HPDE6-E6E7 (cell line): ENCODE results near the gene FRAS1.
A peak's percentile ranks its signal among the peaks of the same experiment; 100 is the strongest.
"Not testable (repeated sequence)": the region's sequence is repeated elsewhere in the genome, so short reads cannot be mapped to it uniquely, and the experiment has no call there.

Source experiments
- DNase-seq: peaks from one replicate; pipeline ENCODE4 v3.0.0; 2011; ENCODE audit warnings: missing footprints; ENCODE audit errors: extremely low spot score

FRAS1 gene

DNA sequence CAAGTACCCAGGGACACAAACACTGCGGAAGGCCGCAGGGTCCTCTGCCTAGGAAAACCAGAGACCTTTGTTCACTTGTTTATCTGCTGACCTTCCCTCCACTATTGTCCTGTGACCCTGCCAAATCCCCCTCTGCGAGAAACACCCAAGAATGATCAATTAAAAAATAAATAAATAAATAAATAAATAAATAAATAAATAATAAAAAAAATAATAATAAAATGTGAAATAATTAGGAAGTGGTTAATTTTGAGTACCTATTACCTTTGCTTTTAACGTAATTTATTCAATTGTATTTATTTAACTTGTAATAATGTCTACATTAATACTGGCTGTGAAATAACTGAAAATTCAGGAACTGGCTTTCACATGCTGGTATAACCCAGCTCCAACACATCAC, 491.8 kb downstream of the FRAS1 start:
- not testable (repeated sequence) for DNase-seq

DNA sequence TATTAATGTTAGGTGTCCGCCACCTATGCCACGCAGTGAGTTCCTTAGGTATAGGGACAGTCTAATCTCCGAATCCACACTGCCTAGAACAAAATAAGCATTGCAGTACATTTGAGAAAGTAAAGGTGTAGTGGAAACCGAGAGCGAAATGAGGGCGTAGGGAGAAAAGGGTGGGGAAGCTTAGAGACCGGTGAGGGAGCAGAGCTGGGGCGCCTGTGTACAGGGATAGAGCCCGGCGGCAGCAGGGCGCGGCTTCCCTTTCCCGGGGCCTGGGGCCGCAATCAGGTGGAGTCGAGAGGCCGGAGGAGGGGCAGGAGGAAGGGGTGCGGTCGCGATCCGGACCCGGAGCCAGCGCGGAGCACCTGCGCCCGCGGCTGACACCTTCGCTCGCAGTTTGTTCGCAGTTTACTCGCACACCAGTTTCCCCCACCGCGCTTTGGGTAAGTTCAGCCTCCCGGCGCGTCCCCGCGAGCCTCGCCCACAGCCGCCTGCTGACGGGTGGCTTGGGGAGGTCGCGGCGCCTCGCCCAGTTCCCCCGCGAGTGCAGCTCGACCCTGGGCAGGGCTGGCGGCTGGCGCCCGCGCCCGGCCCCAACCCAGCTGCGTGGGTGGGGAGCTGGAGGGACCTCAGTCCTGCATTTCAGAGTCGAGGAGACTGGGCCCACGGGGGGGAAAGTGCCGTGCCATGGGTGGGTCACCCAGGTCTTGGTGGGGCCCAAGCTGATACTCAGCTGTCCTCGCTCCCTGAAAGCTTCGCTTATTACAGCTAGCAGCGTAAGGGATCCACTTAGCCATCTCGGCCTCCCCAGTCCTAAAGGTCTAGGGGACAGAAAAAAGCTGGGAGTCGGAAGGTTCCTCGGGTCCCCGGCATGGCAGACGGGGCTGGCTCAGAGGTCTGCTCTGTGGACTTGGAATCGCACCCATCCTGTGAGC, 494.6 kb downstream of the FRAS1 start, which contains the start of gene ANXA3:
Gene ANXA3, plus strand, starts transcription at position 351 of the 932 bp plus-strand sequence. CDS start 2,704 bp downstream, outside the sequence.
- peak; percentile 60 for DNase-seq

DNA sequence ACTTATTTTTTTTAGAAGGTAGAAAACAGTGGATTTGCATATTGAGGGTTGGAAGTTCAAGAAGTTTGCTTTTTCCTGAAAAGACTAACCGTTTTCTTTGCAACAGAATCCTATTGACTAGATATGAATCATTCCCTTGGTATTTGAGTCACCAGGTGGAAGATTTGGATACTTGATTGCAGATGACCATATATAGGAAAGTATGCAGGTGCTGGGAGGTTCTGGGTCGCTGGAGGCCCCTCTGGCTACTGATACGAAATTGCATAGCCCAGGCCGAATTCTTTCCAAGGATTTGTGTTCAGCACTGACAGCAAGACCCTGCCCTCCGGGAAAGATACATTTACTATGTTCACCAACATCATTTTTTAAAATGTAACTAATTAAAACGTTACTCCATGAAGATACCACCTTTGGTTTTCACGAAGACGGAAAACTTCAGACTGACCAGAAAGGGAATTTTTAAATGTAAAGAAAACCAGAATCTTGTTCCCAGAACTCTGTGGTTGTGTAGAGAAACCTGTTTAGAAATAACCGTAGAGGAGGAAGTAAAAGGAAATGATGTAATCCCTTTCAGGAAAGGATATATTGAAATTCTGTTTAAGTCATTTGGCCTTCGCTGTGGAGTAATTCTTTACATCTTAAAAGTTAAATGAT, 495.4 kb downstream of the FRAS1 start:
- peak; percentile 80 for DNase-seq

DNA sequence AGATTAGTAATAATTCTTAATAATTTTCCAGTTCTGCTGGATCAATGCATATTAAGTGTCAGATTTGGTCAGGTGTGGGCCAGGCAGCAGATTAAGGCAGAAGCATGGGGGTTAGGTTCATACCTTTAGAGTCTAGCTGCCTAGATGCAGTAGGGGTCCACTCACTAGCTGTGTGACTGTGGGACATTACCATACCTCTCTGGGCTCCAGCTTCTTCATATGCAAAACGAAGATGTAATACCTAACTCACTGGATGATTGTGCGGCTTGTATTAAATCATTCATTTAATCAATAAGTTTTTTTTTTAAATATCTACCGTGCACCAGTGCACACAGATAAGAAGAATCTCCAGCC, 495.9 kb downstream of the FRAS1 start:
- no peak for DNase-seq

DNA sequence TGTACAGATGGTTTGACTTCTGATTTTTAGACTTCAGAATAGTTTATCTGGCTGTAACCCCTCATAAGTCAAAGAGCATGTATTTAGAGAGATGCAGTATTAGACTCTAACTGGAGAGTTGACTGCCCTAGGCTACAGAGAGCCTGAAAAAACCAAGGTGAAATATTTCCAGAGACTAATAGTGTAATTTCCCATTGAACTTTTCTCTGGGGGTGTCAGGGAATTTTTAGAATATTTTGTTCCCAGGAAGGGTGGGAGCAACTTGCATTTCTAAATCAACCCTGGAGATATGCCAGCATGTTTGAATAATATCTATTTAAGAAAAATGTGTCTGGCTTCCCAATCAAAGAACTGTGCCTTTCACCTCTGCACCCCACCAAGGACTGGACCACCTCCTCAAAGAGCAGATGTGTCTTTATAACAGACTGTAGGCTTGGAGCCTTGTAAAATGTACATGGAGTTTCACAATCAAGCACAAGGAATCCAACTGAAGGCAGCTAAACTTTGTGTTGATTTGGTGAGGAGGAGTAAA, 496.5 kb downstream of the FRAS1 start:
- no peak for DNase-seq

DNA sequence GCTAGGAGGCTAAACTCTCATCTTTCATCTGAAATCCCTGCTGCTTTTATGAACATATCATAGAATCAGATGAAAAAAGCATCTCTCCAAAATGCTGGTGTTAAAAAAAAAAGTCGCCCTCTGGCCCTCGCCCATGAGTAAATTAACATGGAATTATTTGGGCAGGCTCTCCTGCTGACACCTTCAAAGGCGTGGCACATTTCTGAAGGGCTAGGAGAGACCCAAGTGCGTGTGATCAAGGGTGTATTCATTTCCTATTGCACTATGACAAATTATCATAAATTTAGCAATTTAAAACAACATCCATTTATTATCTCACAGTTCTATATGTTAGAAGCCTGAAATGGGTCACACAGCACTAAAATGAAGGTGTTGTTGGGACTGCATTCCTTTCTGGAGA, 499.5 kb downstream of the FRAS1 start:
- DNase-seq = no peak

DNA sequence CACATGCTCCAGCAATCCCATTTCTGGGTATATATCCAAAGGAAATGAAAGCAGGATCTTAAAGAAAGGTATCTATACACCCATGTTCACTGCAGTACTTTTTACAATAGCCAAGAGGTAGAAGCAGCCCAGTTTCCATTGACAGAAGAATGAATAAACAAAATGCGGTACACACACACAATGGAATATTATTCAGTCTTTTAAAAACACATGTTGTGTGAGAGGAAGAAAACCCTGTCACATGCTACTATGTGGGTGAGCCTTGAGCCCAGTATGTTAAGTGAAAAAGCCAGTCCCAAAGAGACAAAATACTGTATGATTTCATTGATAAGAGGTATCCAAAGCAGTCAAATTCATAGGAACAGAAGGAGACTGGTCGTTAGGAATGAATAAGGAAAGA, 500.7 kb downstream of the FRAS1 start:
- DNase-seq = no peak

DNA sequence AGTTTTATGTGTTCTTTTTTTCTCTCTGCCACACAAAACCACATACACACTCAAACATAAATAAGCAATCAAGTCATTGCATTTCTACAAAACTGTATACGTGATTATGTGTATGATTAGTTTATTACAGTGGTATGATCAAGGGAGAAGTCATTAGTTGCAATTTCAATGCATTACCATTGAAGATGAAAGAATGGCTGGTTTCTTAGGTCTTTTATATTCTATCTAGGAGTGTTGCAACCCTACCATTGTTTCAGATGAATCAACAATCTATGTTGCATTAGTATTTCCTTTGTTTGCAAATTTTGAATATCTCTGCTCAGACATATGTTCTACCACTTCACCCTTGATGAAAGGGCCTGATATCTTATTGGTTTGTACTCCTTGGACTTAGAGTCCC, 501.3 kb downstream of the FRAS1 start:
- no peak for DNase-seq

DNA sequence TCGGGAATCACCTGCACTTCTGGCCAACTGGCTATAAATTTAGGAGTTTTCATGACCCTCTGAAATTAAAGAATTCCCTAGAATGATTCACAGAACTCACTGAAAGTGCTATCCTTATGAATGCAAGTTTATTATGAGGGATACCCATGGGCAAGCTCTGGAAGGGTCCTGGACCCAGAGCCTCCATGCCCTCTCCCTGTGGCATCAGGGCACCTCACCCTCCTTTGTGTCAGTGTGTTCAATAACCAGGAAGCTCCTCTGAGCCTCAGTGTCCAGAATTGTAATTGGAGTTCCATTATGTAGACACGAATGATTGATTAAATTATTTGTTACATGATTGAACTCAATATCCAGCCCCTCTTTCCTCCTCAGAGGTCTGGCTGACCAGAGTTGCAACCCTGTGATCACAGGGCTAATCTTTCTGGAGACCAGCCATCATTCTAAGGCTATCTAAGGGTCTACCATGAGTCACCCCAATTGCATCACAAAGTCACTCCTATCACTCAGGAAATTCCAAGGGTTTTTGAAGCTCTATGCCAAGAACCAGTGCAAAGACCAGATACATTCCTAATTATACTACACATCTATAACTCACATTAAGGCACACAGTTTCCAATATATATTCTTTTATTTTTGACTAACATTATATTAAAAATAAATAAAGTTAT, 503.3 kb downstream of the FRAS1 start:
- DNase-seq = no peak

DNA sequence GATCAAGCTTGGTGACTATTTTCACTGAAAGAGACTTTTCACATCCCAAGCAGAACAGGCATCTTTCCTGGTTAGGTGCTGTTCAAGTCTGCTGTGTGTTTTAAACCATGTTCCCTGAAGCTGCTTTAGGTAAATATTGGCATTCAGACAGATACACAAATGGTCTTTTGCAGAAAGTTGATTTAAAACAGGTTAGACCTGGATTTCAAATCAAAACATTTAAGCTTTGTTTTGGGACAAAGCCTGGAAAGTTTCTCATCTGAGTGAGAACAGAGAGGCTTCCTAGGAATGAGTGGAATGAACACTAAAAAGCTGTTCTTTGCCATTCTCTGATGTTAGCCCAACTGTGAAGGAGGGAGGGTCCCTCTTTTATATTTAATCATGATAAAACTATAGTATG, 504.6 kb downstream of the FRAS1 start:
- no peak for DNase-seq

DNA sequence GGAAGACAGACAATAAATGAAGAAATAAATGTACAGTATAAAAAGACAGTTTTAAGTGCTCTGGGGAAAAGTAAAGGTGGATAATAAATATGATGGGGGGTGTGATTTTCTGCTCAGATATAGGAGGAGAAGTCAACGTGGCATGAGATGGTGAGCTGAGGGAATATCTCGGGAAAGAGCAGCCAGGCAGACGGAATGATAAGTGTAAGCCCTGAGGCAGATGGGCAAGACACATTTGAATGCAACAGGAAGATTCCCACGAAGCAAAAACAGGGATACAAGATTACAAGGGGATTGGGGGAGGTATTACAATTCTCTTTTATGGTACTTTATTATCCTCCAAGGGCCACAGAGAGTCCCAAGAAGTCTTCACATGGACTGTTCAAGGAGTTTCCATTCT, 505.6 kb downstream of the FRAS1 start:
- DNase-seq = no peak

DNA sequence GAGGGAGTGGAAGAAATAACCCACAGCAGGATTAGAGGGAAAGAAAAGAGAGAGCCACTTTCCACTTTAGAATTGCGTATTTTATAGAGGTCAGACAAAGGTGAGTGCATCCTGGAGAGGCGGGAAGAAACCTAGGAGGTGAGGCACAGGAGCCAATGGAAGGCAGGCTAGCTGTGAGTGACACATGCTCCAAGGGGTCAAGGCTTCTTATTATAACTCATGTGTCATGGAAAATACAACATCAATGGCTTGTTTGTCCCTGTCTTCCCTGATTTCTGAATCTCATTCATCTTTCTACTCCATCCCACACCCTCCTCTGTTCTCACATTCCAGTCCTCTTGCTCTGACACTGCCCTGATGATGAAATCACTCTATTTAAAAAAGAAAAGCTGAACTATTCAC, 508.8 kb downstream of the FRAS1 start:
- DNase-seq = peak; percentile 54

DNA sequence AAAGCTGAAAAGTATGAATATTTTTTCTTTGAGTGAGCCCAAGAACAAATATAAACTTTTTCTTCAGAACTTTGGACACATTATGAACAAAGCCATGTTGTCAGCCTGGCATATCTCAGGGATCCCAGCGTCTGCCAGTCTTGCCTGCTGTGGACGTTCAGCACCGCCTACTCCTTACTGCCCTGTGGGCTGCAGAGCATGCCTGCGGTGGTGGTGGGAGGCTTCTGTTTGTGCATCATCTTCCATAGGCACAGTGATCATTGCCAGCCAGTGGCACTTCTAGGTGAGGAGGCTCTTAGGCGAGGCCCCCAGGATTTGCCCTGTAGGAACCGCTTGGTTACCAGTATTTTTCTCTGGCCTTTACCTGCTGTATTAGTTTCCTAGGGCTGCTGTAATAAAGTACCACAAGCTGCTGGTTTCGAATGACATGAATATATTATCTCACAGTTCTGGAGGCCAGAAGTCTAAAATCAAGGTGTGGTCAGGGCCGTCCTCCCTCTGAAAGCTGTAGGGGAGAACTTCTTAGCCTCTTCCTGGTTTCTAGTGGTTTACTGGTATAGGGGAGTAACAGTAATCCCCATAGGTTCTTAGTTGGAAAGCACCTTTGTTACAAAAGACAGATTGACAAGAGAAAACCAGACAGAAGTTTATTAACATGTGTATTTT, 509.8 kb downstream of the FRAS1 start:
- DNase-seq = no peak

DNA sequence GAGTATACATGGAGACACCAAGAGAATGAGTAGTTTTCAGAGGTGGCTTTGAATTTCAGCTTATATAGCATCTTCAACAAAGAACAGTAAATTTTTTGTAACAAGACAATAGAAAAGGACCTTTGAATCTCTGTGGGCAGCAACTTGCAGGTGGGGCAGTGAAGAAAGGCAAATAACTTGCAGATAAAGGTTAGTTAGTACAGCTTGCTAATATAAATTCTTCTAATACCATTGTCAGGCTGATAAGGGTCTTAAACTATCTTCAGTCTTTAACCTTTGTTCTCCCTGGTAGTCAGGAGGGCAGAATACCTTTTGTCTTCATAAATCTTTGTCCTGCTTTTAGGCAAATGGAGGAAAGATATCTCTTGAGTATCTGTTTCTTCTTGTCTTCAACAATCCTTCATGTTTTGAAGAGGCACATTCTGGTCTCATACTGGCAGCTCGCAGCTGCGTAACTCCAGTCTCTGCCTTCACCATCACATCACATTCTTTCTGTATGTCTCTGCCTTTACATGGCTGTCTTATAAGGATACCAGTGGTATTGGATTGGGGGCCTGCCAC, 510.5 kb downstream of the FRAS1 start:
- DNase-seq = no peak

DNA sequence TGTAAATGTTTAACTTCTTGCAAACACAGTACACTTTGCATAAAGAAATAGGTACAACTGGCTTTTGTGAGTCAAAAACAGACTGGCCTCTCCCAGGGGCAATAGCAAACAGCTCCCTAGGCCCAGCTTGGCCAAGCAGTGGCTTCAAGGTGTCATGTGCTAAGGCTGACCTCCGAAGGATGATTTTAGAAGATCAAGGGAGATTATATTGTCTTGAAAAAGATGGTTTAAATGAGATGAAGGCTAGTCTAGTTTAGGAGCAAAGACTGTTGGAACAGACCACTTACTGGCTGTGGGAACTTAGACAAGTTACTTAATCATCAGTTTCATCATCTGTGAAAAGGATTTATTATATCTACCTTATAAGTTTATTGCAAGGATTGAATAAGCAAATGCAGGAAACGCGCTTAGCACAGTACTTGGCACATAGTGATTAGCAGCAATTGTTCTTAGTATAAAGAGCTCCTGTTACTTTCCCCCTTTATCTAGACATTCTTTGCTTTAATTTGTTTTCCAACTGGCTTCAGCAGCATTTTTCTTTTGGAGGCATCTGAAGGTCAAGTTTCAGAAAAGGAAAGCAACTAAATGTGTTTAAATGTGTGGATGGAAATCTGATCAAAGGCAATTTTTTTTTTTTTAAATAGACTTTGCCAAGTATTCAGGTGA, 511.6 kb downstream of the FRAS1 start:
- no peak for DNase-seq

DNA sequence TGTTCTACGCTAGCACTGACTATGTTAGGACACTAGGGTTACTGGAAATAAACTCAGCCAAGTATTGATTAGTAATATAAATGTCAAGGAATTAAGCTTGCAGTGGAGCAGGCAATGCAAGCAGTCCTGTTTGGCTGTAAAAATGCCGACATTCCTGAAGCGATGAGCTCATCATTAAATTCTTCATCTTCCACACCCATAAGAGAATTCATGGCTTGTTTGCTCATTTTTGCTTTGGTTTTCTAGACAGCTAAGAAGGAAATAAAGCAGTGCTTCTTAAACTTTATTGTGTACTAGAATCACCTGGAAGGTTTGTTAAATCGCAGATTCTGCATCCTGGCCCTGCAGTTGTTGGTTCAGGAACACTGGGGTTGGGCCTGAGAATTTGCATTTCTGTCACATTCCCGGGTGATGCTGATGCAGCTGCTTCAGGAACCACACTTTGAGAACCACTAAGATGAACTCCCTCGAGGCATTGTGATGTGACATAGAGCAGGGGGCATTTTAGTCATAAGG, 512.2 kb downstream of the FRAS1 start:
- no peak for DNase-seq

DNA sequence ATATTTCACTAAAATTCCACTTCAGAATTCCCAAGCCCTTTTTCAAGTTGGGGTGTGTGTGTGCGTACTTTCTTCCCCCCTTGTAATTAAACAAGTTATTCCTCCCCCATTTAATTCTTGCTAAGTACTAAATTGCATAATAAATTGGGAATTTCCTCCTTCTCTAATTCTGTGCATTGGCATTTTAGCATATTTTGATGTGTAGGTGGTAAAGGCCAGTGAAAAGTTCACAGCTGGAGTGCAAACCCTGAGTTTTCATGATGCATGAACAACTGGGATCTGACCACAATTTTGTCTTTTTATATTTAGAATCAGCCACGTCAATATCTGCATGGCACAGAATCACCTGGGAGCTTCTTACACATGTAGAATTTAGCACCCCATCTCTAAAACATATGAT, 513.0 kb downstream of the FRAS1 start:
- no peak for DNase-seq

DNA sequence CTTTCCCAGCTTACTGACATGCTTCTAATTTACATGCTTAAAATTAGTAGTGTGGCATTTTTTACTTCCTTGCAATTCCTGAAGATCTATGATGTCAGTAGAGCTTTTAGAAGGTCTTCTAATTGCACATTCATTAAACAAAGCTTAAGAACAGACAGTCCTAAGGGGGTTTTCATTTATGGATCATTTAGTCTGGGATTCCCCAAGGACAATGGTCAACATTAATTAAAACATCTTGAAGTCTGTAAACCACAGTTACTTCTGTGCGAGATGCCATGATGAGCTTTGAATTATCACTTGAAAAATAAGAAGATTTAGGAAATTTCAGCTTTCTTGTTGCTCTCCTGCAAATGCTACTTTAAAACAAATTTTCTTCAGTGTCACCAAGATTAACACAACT, 514.7 kb downstream of the FRAS1 start:
- no peak for DNase-seq

DNA sequence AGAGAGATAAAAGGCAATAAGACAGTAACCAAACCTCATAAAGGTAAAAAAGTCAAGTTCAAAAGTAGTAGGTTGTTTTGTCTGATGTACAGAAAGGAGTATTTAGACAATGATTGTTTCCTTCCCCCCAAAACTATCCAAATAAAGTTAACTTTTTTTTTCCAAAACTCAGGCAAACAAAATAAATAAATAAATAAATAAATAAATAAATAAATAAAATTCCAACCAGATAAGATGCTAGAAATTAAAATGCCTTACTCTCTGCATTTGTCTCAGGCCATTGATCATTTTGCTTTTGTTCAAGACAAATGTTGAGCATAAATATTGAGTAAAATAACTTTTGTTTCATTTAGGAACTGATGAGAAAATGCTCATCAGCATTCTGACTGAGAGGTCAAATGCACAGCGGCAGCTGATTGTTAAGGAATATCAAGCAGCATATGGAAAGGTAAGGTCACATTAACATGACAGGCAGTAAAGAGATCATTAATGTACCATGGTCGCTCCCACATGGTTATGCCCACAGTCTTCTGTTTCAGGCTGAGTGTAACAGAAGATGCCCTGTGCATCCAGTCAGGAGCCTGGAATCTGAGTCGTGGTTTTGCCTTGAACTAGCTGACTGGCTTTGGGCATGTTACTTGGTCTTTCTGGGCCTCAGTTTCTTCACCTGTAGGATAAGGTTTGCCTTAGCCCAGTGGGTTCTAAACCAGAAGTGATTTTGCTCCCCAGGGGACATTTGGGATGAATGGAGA, 521.7 kb downstream of the FRAS1 start:
- no peak for DNase-seq

DNA sequence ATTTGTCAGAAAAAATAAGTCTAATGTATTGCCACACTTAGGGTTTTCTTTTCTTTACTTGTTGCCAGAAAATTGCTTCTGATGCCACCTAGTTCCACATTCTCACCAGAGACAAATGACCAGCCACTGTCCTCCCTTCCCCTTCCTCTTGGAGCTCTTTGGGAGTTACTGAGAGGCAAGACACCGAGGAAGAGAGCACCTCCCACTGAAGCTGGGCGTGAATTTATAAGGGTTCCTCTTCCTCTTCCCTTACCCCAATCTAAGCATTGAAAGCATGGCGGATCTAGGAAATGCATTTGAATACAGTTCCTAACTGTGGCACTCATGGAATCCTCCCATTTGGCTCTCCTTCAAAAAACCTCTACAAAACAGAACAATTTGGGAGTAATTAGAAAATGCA, 524.5 kb downstream of the FRAS1 start:
- DNase-seq = no peak
